T-helper 22 cell (primary cell): ENCODE measurements around the gene KCNN2.
"Not testable (repeated sequence)": the region's sequence is repeated elsewhere in the genome, so short reads cannot be mapped to it uniquely, and the experiment has no call there.

ENCODE experiments used
- DNase-seq: peaks from one replicate; pipeline ENCODE4 v3.0.0-alpha.2; 2020; ENCODE audit warnings: low read depth

The KCNN2 gene

DNA sequence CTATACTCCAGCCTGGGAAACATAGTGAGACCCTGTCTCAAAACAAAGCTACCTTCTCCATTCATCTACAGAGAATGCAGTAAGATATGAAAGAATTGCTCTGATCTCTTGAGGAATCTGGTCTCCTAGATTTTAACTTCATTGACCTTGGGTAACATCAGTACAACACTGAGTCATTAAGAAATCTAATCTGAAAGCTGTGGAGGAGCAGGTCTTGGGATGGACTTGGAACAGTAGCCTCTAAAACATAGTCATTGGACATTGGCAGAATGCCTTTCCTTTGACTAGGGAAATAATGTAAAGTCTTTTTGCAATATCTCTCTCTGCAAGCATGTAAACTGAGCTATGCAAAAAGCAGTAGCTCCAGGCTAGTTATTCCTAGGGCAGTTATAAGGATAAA is 58.1 kb downstream of the KCNN2 start:
- DNase-seq = no peak

DNA sequence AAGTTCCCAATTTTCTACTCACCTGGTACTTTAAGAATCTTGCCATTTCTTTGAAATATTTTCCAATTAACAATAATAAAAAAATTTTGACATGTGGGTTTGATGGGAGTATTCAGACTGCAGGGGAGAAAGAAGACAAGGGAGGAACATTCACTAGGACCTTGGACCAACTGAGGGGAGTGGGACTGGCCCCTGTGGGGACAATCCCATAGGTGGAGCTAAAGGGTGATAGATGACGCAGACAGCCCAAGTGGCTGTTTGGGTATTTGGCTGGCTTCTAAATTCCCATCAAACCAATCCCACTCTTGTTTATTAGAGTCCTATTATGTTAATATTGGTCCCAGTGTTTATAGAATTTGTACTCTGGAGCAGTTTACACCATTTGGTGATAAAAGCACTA is 65.3 kb downstream of the KCNN2 start:
- DNase-seq = no peak

DNA sequence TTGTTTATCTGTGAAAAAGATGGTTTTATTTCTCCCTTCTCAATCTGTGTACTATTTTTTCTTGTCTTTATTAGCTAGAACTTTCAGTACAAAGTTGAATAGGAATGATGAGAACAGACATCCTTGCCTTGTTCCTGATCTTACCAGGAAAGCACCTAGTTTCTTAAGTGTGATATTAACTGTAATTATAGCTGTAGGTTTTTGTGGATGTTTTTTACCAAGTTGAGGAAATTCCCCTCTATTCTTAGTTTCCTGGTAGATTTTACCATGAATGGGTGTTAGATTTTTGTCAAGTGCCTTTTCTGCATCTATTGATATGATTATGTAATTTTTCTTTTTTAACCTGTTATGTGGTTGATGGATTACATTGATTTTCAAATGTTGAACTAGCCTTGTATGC is 68.7 kb downstream of the KCNN2 start:
- DNase-seq = no peak

DNA sequence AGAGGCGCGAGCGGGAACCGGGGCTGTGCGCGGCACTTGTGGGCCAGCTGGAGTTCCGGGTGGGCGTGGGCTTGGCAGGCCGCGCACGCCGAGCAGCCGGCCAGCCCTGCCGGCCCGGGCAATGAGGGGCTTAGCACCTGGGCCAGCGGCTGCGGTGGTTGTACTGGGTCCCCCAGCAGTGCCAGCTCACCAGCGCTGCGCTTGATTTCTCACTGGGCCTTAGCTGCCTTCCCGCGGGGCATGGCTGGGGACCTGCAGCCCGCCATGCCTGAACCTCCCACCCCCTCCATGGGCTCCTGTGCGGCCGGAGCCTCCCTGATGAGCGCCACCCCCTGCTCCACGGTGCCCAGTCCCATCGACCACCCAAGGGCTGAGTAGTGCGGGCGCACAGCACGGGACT is 70.8 kb downstream of the KCNN2 start:
- not testable (repeated sequence) for DNase-seq

DNA sequence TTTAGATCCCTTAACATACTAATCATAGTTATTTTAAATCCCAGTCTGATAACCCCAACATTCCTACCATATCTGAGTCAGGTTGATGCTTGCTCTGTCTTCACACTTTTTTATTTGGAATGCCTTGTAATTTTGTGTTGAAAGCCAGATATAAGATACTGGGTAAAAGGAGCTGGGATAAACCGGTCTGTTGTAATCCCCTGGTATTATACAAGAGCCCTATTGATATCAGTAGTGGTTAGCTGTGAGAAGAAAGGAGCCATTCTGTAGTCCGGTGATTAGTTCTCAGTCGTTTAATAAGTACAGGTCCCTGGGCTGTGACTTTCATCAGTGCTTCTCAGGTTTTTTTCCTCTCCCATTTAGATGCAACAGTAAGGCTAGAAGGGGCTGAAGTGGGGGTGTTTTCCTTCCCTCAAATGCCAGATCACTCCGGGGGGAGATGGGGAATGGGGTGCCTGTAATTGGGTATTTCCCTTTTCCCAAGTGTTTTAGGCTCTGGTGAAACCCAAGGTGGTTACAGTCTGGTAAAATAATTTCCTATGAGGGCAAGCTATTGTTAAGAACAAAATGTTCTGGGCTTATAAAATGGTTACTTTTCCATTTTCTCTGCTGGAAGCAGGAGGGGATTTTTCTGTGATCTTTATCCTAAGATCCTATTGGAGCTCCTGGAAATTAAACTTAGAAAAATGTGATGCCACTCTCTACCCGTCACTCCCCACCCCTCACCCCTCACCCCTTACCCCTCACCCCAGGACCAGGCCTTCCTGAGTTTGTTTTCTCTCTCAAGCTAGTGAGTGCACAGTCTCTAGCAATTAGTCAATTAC is 72.7 kb downstream of the KCNN2 start:
- no peak for DNase-seq

DNA sequence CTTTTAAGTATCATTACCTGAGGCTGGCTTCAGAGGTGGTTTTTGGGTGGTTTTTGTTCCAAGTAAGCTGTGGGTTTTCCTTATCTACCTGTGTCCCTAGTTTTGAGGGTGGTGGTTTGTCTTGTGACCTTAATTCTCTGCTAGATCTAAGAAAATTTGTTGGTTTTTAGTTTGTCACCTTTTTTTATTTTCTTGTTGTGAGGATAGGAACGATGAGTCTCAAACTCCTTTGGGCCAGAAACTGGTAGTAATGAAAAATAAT is 73.3 kb downstream of the KCNN2 start:
- no peak for DNase-seq

DNA sequence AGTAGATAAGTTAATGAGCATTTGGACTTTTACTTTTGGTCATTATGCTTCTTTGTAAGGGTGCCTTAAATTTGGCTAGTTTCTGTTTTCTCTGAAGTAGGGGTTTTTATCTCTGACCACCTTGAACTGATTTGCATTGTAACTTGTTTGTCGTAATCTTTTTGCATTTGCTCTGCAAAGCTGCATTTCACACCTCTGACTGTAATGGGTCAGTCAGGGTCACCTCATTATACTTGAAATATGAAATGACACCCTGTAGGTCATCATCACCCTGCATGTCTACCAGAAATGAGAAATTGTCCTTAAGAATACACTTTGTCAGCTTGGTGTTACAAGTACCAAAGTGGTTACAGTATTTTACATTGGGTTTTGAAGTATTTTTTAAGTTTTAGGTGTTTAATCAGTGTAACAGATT is 74.0 kb downstream of the KCNN2 start:
- DNase-seq = no peak

DNA sequence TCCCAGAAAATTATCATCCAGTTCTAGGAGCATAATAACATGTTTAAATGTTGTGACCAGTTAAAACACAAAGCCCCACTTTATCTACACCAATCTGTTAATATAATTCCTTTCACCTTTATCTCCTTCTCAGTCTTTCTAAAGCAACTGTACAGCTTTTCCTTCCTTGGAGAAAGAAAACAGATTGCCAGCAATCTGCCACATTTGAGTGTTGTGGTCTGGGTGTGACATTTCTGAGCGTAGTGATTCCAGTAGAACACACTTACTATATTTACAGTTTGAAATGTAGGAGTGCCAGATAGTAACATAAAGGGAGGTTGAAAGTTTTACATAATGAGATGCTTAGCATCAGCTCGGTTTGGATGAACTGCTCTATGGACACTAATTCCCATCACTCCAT is 76.1 kb downstream of the KCNN2 start:
- no peak for DNase-seq

DNA sequence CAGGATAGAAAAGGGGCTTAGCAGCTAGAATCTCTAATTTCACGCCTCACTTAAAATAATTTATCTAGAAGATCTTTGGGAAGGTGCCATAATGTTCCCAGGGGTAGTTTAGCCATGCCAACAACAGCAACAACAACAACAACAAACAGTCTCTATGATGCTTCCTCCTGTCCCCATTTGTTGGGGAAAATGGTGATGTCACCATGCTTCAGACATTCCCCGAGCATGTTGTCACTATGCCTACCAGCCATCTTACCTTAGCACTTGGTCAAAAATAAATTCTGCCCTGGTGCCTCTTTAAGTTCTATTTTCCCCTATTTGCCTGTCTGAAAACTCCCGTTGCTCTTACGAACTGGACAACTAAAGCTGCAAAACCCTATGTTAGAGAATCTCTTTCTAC is 76.6 kb downstream of the KCNN2 start:
- DNase-seq = no peak

DNA sequence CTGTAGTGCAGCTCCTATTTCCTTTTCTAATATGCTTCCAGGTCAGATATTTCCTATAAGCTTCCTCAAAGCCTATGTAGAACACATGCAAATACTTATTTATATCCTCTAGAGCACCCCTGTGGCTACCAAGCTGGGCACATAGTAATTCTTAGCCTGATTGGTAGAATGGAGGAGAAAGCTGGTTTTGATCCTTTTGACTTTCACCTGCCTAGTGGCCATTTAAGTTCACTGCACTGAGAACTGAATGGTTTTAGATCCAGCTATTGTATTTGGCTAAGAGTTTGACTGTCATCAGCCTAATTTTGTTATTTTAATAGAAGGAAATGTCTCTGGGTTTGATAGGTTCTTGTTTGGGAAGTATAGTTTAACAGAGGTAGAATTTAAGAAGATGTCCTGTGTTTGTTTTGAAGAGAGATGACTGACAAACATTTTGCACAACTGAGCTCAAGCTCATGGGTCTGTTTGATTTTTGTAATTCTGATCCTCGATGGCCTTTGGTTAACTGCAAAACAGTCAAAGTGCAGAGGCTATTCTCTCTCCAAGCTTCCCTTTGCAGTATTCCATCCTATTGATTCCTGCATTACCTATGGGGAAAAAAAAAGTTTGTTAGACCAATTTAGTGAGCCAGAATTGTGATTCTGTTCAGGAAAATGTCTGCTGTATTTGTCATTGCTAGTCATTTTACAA is 85.4 kb downstream of the KCNN2 start:
- DNase-seq = no peak

DNA sequence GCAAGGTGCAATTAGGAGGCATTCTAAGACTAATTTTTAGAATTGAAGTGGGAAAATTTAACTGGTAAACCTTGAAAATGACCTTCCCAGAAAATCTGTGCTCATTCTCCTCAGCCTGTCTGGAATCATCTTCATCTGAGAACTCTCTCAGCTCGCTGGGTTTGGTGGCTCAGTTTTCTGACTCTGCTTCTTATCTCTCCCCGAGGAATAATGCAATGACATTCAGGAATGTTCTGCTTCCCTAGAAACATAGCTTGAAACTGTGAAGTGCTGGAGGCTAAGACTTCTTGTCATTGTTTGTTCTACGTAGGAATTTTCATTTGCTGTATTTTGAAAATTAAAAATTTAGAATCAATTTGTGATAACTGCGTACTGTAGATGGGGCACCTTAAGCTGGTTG is 86.6 kb downstream of the KCNN2 start:
- no peak for DNase-seq

DNA sequence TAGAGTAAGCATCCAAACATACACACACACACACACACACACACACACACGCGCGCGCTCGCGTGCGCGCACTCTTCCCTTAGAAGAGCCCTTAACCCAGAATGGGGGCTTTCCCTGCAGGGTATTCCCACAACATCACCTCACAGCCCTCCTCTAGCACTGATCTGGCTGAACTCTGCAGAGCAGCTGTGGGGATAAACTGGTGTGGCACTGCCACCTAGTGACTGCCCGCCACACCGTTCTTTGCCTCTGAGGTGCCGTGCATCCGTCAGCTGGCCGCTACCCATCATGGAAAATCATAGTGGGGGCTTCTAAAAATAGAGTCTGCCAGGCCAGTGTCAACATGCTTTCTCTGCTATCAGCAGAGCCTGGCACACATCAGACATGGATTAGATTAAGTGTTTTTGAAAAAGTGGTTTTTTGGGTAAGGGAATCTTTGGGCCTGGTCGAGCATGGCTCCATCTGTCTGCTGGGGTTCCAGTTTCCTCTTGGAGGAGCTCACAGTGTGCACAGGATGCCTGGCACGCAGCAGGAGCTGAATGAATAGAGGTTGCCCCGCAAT is 88.1 kb downstream of the KCNN2 start:
- no peak for DNase-seq

DNA sequence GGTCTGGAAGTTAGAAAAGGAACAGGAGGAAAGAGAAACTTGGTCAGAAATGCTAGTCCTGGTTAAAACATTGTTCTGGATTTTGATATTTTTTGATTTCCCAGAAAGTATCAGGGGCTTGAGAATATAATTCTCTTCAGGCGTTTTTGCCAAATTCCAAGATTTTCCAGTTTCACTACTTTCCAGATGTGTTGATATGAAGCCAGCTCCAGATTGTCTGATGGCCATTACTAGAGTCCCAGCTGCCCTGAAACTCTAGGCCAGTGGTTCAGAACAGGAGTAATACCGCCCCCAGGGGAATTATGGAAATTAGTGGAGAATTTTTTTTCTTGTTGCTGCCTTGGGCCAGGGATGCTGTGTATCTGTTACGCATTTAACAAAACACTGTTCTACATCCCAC is 88.6 kb downstream of the KCNN2 start:
- DNase-seq = no peak

DNA sequence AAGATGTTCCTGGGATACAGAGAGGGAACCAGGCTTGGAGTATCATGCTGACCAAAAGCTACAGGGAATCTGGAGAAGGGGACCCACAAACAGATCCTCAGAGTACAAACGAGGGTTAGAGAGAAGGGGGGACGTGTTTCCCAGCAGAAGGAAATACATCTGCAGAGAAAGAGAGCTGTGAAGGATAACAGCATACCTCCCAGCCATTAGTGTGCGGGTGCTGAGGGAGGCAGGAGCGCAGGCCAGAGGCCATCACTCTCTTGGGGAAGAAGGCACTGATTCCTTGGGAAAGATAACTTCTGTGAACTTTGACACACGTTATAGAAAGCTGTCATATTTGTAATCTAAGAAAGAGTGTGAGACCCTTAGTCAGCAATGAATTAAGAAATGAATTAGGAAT is 96.9 kb downstream of the KCNN2 start:
- DNase-seq = no peak

DNA sequence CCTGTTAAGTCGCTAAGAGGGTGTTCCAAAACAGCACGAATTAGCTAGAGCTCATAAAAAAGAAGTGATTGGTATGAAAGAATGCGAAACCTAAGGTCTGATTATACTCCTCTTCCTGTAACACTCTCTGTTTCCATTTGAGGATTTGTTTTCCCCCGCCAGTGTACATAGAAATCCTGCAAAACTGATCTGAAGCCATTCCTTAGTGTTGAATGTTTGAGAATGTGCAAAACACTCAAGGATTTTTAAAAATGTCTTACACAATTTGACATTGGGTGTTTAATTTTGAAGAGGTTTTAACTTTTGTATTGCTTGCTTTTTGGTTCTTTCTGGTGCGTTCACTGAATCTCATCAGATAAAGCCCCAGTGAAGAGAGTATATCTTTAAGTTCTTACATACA is 105.3 kb downstream of the KCNN2 start:
- DNase-seq = no peak

DNA sequence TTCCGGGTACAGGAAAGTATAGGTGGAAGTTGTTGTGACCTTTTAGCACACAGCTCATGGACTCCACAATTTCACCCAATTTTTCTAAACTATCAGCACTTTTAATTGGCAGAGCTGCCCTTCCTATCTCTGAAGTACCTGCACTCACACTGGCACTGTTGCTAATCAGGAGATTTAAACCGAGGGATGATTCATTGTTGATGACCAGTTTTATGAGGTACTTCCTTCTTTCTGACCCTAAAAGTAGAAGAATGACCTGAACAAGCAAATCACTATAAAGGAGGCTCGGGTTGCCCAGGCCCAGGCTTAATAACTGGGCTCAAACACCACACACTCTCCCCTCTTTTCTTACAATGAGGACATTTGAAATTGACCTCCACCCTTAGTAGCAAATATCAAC is 105.9 kb downstream of the KCNN2 start:
- DNase-seq = no peak

DNA sequence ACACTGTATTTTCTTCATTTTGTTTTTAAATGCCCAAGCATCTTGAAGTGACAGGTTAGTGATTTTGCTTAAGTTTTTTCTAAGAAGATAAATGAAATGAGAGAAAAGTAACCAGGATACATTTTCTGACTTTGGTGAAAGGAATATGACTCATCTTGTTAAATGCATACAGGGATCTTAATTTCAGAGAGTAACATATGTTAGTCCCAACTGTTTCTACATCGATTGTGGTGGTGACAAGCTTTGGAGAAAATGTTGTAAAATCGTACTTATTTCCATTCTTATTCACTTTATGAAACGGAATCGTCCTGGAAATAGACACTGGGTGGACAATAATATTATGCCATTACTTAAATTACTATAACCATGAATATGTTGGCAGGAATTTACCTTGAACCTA is 107.5 kb downstream of the KCNN2 start:
- DNase-seq = no peak

DNA sequence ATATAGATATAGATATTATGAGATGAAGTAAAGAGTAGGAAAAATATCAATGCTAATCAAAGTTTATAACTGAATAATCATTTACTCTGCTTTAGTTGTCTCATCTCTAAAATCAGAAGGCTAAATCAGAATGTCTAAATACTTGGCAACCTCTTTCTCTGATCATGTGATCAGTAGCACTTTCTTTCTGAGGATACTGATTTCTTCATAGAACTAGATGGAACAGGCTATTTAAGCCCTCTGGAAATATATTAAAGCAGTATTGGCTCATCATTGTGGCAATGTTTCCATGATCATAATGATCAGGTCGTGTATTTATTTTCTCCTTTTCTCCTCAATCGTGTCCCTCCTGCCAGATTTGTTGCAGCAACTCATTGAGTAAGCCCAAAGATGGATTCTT is 109.7 kb downstream of the KCNN2 start:
- DNase-seq = no peak

DNA sequence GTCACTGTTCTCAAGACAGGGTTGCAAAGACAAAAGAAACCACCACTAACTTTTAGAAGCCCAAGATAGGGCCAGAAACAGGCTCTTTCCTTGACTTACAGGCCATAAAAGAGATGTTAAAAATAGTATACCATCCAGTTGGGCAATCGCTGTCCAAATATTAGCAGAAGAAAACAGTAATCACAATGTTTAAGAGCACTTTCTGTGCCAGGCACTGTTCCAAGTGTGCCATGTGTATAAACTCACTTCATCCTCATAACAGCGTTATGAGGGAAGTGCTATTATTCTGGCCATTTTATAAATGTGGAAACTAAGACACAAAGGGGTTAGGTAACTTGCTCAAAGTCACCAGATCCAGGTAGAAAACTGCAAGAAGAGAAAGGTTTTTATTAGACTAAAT is 111.7 kb downstream of the KCNN2 start:
- no peak for DNase-seq

DNA sequence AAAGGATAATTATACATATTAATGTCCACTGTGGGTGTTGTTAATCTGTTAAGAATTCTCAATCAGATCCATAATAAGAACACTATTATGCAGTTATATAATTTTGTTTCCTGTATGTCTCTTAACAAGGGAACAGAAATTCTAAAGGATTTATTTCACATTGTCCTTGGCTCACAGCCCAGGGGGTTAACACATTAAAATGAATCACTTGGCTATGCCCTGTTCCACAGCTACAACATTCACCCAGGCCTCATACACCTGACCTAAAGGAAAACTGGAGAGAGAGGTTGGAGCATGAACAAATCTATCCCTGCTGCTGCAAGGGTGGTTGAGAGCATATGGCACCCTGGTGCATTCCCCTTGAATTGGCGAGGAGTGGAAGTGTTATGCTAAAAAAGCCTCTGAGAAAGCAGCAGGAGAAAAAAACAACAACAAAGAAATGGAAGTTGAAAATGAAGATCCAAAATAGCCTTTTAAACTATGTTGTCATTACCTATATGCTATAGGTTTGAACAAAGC is 116.0 kb downstream of the KCNN2 start:
- DNase-seq = no peak

DNA sequence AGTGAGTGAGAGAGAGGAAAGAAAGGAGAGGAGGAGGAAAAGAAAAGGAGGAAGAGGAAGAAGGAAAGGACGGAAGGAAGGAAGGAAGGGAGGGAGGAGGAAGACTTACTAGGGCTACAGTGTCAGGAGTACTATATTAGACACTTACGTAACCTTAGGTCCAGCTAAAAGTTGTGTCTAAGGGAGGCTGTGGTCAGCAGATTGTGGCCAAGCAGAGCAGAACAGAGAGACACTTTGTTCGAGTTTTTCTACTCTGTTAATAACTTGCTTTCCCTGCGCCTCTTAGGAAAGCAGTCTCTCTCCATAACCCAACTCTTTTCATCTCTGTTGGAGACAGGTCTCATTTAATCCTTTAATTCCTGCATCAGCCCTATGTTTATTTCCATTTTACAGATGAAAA is 138.9 kb downstream of the KCNN2 start:
- DNase-seq = no peak

DNA sequence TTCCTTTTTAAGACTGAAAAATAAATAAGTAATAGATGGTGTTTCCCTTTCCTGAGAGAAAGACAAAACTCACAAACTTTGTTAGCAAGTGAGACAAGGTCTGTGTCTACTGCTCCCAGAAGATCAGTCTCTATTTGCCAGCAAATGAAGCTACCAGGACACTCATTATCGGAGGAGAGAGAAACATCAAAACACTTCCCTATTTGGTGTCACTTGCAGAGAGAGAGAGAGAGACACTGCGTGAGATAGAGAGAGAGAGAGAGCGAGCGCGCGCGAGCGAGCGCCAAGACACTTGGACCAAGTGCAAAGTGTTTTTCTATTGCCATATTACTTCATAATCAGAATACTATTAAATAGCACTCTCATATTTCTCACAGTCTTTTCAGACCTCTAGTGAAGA is 142.7 kb downstream of the KCNN2 start:
- DNase-seq = no peak

DNA sequence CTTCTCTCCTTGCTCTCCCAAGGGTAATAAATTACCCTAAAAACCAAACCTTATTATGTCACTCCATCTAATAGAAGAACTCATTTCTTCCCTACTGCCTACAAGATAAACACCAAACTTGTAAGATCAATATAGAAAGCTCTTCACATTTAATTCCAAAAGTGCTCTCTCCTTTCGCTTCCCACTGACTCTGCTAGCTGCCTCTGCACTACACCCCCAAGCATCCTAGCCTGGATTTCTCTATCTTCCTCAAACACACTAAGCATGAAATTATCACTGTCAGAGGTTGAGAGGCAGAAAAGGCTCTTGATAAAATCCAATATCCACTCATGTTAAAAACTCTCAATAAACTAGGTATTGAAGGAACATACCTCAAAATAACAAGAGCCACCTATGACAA is 162.4 kb downstream of the KCNN2 start:
- no peak for DNase-seq

DNA sequence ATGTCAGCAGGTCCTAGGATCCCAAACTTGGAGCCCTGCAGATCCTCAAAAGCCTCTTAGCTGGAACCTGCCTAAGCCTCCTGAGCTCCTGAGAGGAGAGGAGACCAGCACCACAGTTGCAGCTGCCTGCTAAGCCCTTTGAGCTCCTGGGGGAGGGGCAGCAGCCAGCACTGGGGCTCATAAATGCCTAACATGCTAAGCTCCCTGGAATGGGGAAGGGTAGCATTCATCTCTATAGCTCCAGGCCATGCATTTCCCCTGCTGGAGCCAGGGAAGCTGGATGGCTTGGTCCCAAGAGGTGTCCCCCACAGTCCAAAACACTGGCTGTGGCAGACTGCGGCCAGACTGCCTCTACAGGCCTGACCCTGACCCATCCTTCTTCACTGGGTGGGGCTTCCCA is 182.7 kb downstream of the KCNN2 start:
- no peak for DNase-seq
